ENCODE data around the gene FGFR2.

FGFR2 gene

DNA sequence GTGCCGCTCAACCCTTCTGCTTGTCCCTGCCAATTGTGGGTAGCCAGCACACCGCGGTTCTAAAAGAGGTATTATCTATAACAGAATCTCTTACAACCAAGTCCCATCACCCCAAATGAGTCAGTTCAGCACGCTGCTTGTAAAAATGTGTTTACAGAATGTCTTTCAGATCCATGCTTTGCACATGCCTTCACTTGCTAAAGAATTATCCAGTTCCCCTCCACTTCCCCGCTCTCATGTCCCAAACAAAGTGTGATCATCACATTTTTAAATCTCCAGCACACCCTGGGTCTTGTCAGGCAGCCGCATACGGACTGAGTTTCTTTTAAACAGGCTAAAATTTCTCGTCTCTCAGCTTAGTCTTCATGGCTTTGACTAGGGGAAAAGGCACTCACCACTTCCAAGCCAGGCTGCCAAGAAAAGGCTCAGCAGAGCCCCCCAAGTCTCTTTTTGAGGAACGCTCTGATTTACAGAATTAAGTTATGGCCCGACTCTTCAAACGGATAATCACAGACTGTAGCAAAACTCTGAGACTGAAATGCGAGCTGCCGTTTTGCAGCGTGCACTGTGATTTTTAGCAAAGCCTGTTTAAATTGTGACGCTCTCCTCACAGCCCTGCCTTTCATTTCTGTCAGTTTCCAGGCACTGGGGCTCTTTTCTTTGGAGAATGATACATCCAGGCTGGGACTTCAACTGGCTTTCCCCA is 29.8 kb upstream of the FGFR2 start:
- Histone ChIP-seq H3K36me3 (ENCODE audit: insufficient read depth, low read length) (no peaks in the 10 kb centered on the region), H3K4me1 (ENCODE audit: control insufficient read depth, insufficient read depth, low read length, unreplicated experiment) (no peaks in the 10 kb centered on the region), H3K4me3 (ENCODE audit: low read depth, low read length) (no peak overlapping the region)

DNA sequence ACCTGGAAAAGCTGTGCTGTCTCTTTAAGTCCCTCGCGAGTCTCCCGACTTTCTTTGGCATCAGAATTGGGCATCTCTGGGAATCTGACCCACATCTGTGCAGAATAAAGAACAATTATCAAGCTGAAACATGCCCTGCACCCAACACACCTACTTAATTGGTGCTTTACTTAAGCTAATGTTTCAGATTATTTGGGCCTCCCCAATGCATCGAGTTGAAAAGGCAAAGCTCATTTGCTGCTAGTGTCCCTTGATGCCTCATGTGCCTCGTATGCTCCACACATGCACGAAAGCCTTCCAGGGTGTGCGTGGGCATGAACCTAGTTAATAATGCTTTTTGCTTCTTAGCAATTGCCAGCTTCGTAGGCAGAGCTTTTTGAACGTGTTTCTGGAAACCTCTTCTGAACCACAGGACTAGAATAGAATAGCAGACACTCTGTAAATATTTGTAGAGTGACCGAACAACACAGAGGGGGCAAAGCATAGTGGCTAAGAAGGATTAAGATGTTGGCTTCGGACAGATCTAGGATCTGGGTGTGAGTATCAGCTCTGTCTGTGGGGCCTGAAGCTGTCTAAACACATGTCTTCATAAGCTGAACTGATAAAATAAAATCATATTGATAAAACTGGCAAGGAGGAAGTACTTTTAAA is 26.7 kb upstream of the FGFR2 start:
- no peak overlapping the region for H3K27ac ChIP-seq (ENCODE audit: low read depth, low read length)
- no peak overlapping the region for H2AFZ ChIP-seq (ENCODE audit: low read length, unreplicated experiment)
- H3K4me1 ChIP-seq (ENCODE audit: control insufficient read depth, insufficient read depth, low read length, unreplicated experiment), result no peaks in the 10 kb centered on the region
- no peak overlapping the region for H3K4me3 ChIP-seq (ENCODE audit: low read depth, low read length)
- no peaks in the 10 kb centered on the region for H3K79me2 ChIP-seq (ENCODE audit: control insufficient read depth, insufficient read depth, low read length, unreplicated experiment)
- H3K36me3 ChIP-seq (ENCODE audit: insufficient read depth, low read length), result no peaks in the 10 kb centered on the region
- H3K27me3 ChIP-seq (ENCODE audit: insufficient read depth, low read length), result peaks cover 20% of the 10 kb centered on the region

More for the DNA sequence above, 29.8 kb upstream of the FGFR2 start:
- Histone ChIP-seq H3K27me3 (ENCODE audit: insufficient read depth, low read length) (peaks cover 23% of the 10 kb centered on the region), H3K27ac (ENCODE audit: low read depth, low read length) (no peak overlapping the region), H3K79me2 (ENCODE audit: control insufficient read depth, insufficient read depth, low read length, unreplicated experiment) (no peaks in the 10 kb centered on the region), H2AFZ (ENCODE audit: low read length, unreplicated experiment) (no peak overlapping the region)

DNA sequence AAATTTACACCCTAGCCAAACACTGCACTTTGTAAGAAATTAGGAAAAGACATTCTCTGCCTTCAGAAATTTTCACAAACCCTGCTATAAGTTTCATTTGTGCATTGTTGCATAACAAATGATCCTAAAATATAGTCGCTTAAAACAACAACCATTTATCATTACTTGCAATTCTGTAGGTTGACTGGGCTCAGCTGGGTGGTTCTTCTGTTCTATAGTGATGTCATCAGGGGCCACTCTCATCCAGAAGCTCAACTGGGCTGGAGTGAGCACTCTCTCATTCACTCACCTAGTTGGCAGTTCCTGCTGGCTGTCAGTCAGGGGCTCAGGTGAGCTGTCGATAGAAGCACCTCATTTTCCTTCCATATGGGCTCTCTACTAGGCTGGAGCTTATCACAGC is 20.7 kb upstream of the FGFR2 start:
- no peaks in the 10 kb centered on the region for H3K27me3 ChIP-seq (ENCODE audit: insufficient read depth, low read length)
- no peaks in the 10 kb centered on the region for H3K79me2 ChIP-seq (ENCODE audit: control insufficient read depth, insufficient read depth, low read length, unreplicated experiment)
- H3K36me3 ChIP-seq (ENCODE audit: insufficient read depth, low read length), result no peaks in the 10 kb centered on the region
- no peaks in the 10 kb centered on the region for H3K4me1 ChIP-seq (ENCODE audit: control insufficient read depth, insufficient read depth, low read length, unreplicated experiment)
- no peak overlapping the region for H2AFZ ChIP-seq (ENCODE audit: low read length, unreplicated experiment)
- no peak overlapping the region for H3K27ac ChIP-seq (ENCODE audit: low read depth, low read length)
- H3K4me3 ChIP-seq (ENCODE audit: low read depth, low read length), result no peak overlapping the region

DNA sequence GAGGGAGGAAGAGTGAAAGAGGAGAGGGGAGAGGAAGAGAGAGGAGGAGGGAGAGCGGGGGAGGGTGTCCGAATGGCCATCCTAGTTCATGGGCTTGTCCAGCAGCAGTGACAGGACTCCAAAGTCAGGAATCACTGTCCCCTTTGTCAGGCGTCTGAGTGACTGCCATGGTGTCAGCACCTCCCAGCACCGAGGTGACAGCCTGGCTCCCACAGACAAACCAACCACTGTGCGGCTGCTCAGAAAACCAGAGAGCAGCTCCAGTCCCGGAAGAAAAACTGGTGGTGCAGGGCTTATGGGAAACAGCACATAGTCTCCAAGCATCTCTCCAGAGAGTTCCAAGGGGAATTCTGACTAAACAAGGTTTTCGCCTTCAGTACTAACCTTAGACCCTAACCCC is 18.9 kb upstream of the FGFR2 start:
- no peak overlapping the region for H3K27ac ChIP-seq (ENCODE audit: low read depth, low read length)
- no peak overlapping the region for H3K4me3 ChIP-seq (ENCODE audit: low read depth, low read length)
- no peaks in the 10 kb centered on the region for H3K36me3 ChIP-seq (ENCODE audit: insufficient read depth, low read length)
- H3K4me1 ChIP-seq (ENCODE audit: control insufficient read depth, insufficient read depth, low read length, unreplicated experiment), result no peaks in the 10 kb centered on the region
- no peaks in the 10 kb centered on the region for H3K27me3 ChIP-seq (ENCODE audit: insufficient read depth, low read length)
- no peaks in the 10 kb centered on the region for H3K79me2 ChIP-seq (ENCODE audit: control insufficient read depth, insufficient read depth, low read length, unreplicated experiment)
- no peak overlapping the region for H2AFZ ChIP-seq (ENCODE audit: low read length, unreplicated experiment)

DNA sequence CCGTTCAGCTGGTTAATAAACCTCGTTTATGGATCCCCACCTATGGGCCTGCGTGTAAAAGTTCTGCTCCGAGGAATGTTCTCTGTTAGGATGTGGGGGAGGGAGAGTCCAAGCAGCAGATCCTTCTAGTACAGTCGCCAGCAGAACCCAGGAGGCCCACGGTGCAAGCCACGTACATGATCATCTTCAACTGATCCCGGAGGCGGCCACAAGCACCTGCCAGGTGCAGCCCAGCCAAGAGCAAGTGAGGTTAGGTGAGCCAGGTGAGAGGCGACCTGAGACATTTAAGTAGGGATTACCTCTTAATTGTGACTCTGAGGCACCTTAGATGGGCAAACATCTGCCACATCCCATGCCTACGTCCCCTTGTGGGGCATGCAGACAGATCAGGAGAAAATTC is 18.0 kb upstream of the FGFR2 start:
- no peaks in the 10 kb centered on the region for H3K79me2 ChIP-seq (ENCODE audit: control insufficient read depth, insufficient read depth, low read length, unreplicated experiment)
- H3K27ac ChIP-seq (ENCODE audit: low read depth, low read length), result no peak overlapping the region
- H2AFZ ChIP-seq (ENCODE audit: low read length, unreplicated experiment), result no peak overlapping the region
- H3K27me3 ChIP-seq (ENCODE audit: insufficient read depth, low read length), result no peaks in the 10 kb centered on the region
- H3K4me3 ChIP-seq (ENCODE audit: low read depth, low read length), result no peak overlapping the region
- no peaks in the 10 kb centered on the region for H3K36me3 ChIP-seq (ENCODE audit: insufficient read depth, low read length)
- H3K4me1 ChIP-seq (ENCODE audit: control insufficient read depth, insufficient read depth, low read length, unreplicated experiment), result no peaks in the 10 kb centered on the region

DNA sequence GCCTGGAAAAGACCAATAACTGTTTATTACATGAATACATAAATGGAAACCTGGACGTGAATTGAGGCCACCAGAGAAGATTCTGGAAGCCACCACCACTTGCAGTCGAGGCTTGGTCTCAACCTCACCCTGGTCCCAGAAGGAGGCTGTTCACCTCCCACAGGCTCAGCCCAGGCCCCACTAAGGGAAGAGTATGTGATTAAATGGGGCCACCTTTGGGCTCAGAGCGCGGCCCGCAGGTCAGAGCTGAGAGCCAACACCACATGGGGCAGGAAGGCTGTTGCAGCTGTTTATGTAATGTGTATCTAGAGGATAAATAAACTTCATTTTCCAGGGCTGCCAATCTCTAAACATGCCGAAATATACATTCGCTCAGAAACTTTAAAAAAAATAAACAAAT is 17.6 kb upstream of the FGFR2 start:
- no peak overlapping the region for H3K4me3 ChIP-seq (ENCODE audit: low read depth, low read length)
- no peaks in the 10 kb centered on the region for H3K36me3 ChIP-seq (ENCODE audit: insufficient read depth, low read length)
- H3K79me2 ChIP-seq (ENCODE audit: control insufficient read depth, insufficient read depth, low read length, unreplicated experiment), result no peaks in the 10 kb centered on the region
- H3K4me1 ChIP-seq (ENCODE audit: control insufficient read depth, insufficient read depth, low read length, unreplicated experiment), result no peaks in the 10 kb centered on the region
- no peak overlapping the region for H2AFZ ChIP-seq (ENCODE audit: low read length, unreplicated experiment)
- no peak overlapping the region for H3K27ac ChIP-seq (ENCODE audit: low read depth, low read length)
- H3K27me3 ChIP-seq (ENCODE audit: insufficient read depth, low read length), result no peaks in the 10 kb centered on the region

DNA sequence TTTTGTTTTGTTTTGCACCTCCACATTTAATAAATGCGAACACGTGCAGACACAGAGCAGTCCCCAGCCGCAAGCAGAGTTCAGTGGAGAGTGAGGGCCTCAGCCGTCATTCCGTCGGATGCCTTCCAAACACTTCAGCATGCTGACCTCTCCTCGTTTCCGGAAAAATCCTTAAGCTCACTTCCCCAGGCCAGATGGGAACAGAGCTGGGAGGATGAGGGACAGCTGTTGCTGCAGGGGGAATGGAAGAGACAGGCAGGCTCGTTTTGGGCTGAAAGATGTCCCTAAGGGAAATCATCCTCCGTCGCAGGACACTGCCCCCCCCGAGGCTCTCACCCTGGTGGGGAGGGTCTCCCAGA is 17.2 kb upstream of the FGFR2 start:
- Histone ChIP-seq H3K4me1 (ENCODE audit: control insufficient read depth, insufficient read depth, low read length, unreplicated experiment) (no peaks in the 10 kb centered on the region), H3K4me3 (ENCODE audit: low read depth, low read length) (no peak overlapping the region), H3K27me3 (ENCODE audit: insufficient read depth, low read length) (no peaks in the 10 kb centered on the region), H3K79me2 (ENCODE audit: control insufficient read depth, insufficient read depth, low read length, unreplicated experiment) (no peaks in the 10 kb centered on the region), H3K27ac (ENCODE audit: low read depth, low read length) (no peak overlapping the region), H3K36me3 (ENCODE audit: insufficient read depth, low read length) (no peaks in the 10 kb centered on the region), H2AFZ (ENCODE audit: low read length, unreplicated experiment) (no peak overlapping the region)

DNA sequence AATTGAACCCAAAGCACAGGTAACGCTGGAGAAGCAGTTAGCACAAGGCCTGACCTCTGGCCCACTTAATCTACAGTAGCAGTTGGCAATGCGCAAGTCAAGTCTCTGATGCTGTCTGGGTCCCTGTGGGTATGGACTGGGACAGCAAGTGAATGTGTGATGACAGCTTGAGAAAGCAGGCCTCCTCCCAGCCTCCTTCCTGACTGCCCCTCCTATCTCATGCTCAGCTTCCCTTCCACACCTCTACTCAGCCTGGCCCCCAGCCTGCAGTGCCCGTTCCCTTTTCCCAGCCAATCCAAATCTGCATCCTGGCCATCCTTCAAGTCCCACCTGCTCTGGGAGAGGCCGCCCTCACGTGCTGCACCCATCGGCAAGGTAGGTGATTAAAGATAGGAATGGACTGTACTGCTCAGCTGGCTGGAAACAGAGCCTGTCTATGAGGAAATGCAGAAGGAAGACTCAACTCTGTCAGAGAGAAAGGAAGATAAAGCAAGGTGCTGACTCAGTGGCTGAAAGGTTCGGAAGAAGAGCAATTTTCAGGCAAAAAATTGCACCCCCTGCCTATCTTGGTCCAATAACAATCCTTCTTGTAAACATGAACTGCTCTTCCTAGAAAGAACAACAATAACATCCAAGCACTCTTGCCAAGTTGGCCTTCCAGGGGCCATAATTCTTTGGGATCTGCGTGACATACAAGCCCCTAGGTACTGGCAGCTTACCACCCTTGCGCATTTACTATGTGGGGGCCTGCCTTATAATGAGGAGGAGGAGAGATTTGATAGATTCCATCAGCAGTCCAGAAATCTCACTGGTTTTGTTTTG is 16.6 kb upstream of the FGFR2 start:
- Histone ChIP-seq H3K79me2 (ENCODE audit: control insufficient read depth, insufficient read depth, low read length, unreplicated experiment) (no peaks in the 10 kb centered on the region), H3K27me3 (ENCODE audit: insufficient read depth, low read length) (no peaks in the 10 kb centered on the region), H2AFZ (ENCODE audit: low read length, unreplicated experiment) (no peak overlapping the region), H3K4me3 (ENCODE audit: low read depth, low read length) (no peak overlapping the region), H3K4me1 (ENCODE audit: control insufficient read depth, insufficient read depth, low read length, unreplicated experiment) (no peaks in the 10 kb centered on the region), H3K36me3 (ENCODE audit: insufficient read depth, low read length) (no peaks in the 10 kb centered on the region), H3K27ac (ENCODE audit: low read depth, low read length) (no peak overlapping the region)

DNA sequence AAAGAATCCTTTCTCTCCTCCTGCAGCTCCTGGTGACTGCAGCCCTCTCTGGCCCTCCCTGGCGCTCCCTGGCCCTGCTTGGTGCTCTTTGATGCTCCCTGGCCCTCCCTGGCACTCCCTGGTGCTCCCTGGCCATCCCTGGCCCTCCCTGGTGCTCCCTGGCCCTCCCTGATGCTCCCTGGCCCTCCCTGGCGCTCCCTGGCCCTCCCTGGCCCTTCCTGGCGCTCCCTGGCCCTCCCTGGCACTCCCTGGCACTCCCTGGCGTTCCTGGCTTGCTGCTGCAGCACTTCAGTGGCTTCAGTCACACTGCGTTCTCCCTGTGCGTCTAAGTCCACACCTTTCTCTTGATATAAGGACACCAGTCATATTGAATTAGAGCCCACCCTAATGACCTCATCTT is 15.2 kb upstream of the FGFR2 start:
- H3K4me3 ChIP-seq (ENCODE audit: low read depth, low read length), result no peak overlapping the region
- H3K79me2 ChIP-seq (ENCODE audit: control insufficient read depth, insufficient read depth, low read length, unreplicated experiment), result no peaks in the 10 kb centered on the region
- no peak overlapping the region for H3K27ac ChIP-seq (ENCODE audit: low read depth, low read length)
- H3K27me3 ChIP-seq (ENCODE audit: insufficient read depth, low read length), result no peaks in the 10 kb centered on the region; the same call in 1 of the 2 replicates
- no peak overlapping the region for H2AFZ ChIP-seq (ENCODE audit: low read length, unreplicated experiment)
- no peaks in the 10 kb centered on the region for H3K36me3 ChIP-seq (ENCODE audit: insufficient read depth, low read length)
- no peaks in the 10 kb centered on the region for H3K4me1 ChIP-seq (ENCODE audit: control insufficient read depth, insufficient read depth, low read length, unreplicated experiment)

DNA sequence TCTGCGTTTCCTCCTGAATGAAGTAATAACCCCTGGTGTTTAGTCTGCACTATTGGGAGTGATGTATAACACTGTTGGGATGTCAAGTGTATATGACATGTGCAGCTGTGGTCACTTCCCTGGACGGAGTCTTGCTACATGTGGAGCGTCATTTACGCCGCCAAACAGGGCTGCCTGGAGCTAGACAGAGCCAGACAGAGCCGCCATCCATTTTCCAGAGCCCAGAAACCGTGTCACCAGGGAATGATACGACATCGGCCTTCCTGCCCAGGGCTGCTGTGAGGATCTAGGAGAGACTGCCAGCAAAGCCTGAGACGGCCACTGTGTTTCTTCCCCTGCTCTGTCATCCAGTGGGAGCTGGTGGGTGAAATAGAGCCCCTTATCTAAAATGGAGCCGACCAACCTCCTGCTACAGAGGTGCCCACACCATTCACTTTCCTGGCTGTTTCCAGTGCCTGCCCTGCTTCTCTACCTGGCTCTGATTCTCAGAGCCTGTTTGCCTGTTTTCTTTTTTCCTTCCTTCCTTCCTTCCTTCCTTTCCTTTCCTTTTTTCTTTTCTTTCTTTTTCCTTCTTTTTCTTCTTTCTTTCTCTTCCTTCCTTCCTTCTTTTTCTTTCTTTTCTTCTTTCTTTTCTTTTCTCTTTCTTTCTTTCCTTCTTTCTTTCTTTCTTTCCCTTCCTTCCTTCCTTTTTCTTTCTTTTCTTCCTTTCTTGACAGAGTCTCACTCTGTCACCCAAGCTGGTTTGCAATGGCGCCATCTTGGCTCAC is 13.3 kb upstream of the FGFR2 start:
- Histone ChIP-seq H3K36me3 (ENCODE audit: insufficient read depth, low read length) (no peaks in the 10 kb centered on the region), H3K79me2 (ENCODE audit: control insufficient read depth, insufficient read depth, low read length, unreplicated experiment) (no peaks in the 10 kb centered on the region), H3K27ac (ENCODE audit: low read depth, low read length) (no peak overlapping the region), H2AFZ (ENCODE audit: low read length, unreplicated experiment) (no peak overlapping the region), H3K4me1 (ENCODE audit: control insufficient read depth, insufficient read depth, low read length, unreplicated experiment) (no peaks in the 10 kb centered on the region), H3K27me3 (ENCODE audit: insufficient read depth, low read length) (no peaks in the 10 kb centered on the region; the same call in 1 of the 2 replicates), H3K4me3 (ENCODE audit: low read depth, low read length) (no peak overlapping the region)
